ENCODE measurements around the gene DSC2.

Gene DSC2

DNA sequence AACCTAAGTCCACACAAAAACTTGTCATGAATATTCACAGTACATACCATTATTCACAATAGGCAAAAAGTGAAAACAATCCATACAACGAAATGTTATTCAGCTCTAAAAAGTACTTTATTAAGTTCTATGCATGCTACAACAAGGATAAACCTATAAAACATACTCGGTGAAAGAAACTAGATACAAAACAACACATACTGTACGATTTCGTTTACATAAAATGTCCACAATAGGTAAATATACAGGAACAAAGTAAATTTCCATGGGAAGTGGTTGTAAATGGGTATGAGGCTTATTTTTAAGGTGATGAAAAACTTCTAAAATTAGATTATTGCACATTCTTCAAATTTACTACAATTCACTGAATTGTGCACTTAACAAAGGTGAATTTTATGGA lies 67.7 kb downstream of the DSC2 start:
- TF ChIP-seq ZNF8 (CRISPR knock-in tag; IDR thresholded peaks at IDR 0.05) (no peak), CREB5 (CRISPR knock-in tag; IDR thresholded peaks at IDR 0.05; ENCODE audit: low read depth) (no peak), ARNTL (CRISPR knock-in tag; IDR thresholded peaks at IDR 0.05; ENCODE audit: borderline replicate concordance, low read depth) (no peak), RARB (CRISPR knock-in tag; IDR thresholded peaks at IDR 0.05) (no peak), GLIS3 (CRISPR knock-in tag; IDR thresholded peaks at IDR 0.05) (no peak), CSDC2 (CRISPR knock-in tag; IDR thresholded peaks at IDR 0.05) (no peak), ZNF565 (CRISPR knock-in tag; conservative IDR thresholded peaks at IDR 0.05; ENCODE audit: low read depth) (no peak), ESRRG (CRISPR knock-in tag; IDR thresholded peaks at IDR 0.05) (no peak), ZFP3 (CRISPR knock-in tag; IDR thresholded peaks at IDR 0.05) (no peak), TCF4 (CRISPR knock-in tag; IDR thresholded peaks at IDR 0.05; ENCODE audit: borderline replicate concordance) (no peak), PPARA (CRISPR knock-in tag; IDR thresholded peaks at IDR 0.05; ENCODE audit: borderline replicate concordance) (no peak), ZC3H10 (CRISPR knock-in tag; IDR thresholded peaks at IDR 0.05) (no peak), ZFP30 (CRISPR knock-in tag; IDR thresholded peaks at IDR 0.05) (no peak), ZNF70 (CRISPR knock-in tag; IDR thresholded peaks at IDR 0.05) (no peak), OSR1 (CRISPR knock-in tag; IDR thresholded peaks at IDR 0.05) (no peak), ISL1 (CRISPR knock-in tag; IDR thresholded peaks at IDR 0.05) (no peak), PATZ1 (CRISPR knock-in tag; IDR thresholded peaks at IDR 0.05; ENCODE audit: borderline replicate concordance) (no peak)
- TF ChIP-seq, protein P1, sequence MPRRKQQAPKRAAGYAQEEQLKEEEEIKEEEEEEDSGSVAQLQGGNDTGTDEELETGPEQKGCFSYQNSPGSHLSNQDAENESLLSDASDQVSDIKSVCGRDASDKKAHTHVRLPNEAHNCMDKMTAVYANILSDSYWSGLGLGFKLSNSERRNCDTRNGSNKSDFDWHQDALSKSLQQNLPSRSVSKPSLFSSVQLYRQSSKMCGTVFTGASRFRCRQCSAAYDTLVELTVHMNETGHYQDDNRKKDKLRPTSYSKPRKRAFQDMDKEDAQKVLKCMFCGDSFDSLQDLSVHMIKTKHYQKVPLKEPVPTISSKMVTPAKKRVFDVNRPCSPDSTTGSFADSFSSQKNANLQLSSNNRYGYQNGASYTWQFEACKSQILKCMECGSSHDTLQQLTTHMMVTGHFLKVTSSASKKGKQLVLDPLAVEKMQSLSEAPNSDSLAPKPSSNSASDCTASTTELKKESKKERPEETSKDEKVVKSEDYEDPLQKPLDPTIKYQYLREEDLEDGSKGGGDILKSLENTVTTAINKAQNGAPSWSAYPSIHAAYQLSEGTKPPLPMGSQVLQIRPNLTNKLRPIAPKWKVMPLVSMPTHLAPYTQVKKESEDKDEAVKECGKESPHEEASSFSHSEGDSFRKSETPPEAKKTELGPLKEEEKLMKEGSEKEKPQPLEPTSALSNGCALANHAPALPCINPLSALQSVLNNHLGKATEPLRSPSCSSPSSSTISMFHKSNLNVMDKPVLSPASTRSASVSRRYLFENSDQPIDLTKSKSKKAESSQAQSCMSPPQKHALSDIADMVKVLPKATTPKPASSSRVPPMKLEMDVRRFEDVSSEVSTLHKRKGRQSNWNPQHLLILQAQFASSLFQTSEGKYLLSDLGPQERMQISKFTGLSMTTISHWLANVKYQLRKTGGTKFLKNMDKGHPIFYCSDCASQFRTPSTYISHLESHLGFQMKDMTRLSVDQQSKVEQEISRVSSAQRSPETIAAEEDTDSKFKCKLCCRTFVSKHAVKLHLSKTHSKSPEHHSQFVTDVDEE (CRISPR knock-in tag; IDR thresholded peaks at IDR 0.05): no peak
- TF ChIP-seq, protein P2, sequence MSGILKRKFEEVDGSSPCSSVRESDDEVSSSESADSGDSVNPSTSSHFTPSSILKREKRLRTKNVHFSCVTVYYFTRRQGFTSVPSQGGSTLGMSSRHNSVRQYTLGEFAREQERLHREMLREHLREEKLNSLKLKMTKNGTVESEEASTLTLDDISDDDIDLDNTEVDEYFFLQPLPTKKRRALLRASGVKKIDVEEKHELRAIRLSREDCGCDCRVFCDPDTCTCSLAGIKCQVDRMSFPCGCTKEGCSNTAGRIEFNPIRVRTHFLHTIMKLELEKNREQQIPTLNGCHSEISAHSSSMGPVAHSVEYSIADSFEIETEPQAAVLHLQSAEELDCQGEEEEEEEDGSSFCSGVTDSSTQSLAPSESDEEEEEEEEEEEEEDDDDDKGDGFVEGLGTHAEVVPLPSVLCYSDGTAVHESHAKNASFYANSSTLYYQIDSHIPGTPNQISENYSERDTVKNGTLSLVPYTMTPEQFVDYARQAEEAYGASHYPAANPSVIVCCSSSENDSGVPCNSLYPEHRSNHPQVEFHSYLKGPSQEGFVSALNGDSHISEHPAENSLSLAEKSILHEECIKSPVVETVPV (CRISPR knock-in tag; IDR thresholded peaks at IDR 0.05): no peak
- ATAC-seq: no peak

GRCh38 chr18:31030574-31031278 lies 71.5 kb downstream of the DSC2 start:
- TF ChIP-seq ARNTL (CRISPR knock-in tag; IDR thresholded peaks at IDR 0.05; ENCODE audit: borderline replicate concordance, low read depth) (no peak), SNAI2 (CRISPR knock-in tag; IDR thresholded peaks at IDR 0.05) (no peak)
- TF ChIP-seq, protein P3, sequence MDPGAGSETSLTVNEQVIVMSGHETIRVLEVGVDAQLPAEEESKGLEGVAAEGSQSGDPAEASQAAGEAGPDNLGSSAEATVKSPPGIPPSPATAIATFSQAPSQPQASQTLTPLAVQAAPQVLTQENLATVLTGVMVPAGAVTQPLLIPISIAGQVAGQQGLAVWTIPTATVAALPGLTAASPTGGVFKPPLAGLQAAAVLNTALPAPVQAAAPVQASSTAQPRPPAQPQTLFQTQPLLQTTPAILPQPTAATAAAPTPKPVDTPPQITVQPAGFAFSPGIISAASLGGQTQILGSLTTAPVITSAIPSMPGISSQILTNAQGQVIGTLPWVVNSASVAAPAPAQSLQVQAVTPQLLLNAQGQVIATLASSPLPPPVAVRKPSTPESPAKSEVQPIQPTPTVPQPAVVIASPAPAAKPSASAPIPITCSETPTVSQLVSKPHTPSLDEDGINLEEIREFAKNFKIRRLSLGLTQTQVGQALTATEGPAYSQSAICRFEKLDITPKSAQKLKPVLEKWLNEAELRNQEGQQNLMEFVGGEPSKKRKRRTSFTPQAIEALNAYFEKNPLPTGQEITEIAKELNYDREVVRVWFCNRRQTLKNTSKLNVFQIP (CRISPR knock-in tag; IDR thresholded peaks at IDR 0.05; ENCODE audit: borderline replicate concordance, low read depth): no peak
- no peak for ATAC-seq

Measured in SK-N-SH treated with all-trans-retinoic acid at 6 μM for 48 hours (cell line).